RWPE1 (cell line): Measurements from ENCODE around the gene BMPR1B.

ENCODE experiments used
- CTCF ChIA-PET: fragments of 350-600 bp; sonication (Branson Sonifier 250); formaldehyde crosslinking; extraction: SDS; loops from one replicate; lab custom pipeline; 2021; lab: Yijun Ruan, JAX
- POLR2A ChIA-PET: fragments of 400-600 bp; formaldehyde crosslinking; extraction: SDS; loops from one replicate; lab custom pipeline; 2020; ENCODE audit warnings: antibody characterized with exemption; ENCODE audit not compliant: low non-redundant PET; lab: Yijun Ruan, JAX
- DNase-seq: peaks from one replicate; pipeline ENCODE4 v3.0.0; 2012; ENCODE audit warnings: low spot score
- H3K27ac ChIP-seq: fragments of 450-650 bp; 2 replicates; pipeline ENCODE4 v1.5.1; 2017
- CTCF ChIP-seq: fragments of 450-650 bp; conservative IDR thresholded peaks from 2 replicates; pipeline ENCODE4 v1.5.1; 2017; ENCODE audit warnings: low read depth, mild to moderate bottlenecking

BMPR1B gene

GRCh38 chr4:95158045-95158444, 400.3 kb downstream of the BMPR1B start:
- ChIA-PET POLR2A (no interaction called here), CTCF (no interaction called here)
- no peak overlapping the region for H3K27ac ChIP-seq
- TF ChIP-seq CTCF = no peak
- DNase-seq = no peak

GRCh38 chr4:95158626-95159025, 400.9 kb downstream of the BMPR1B start:
- no peak for DNase-seq
- POLR2A ChIA-PET = no interaction called here
- CTCF ChIA-PET = no interaction called here
- no peak overlapping the region for H3K27ac ChIP-seq
- no peak for TF ChIP-seq CTCF

- POLR2A ChIA-PET = no interaction called here
- CTCF ChIA-PET = no interaction called here
- DNase-seq = no peak
- no peak overlapping the region for H3K27ac ChIP-seq
- no peak for TF ChIP-seq CTCF
Observed at GRCh38 chr4:95159384-95159783, 401.6 kb downstream of the BMPR1B start.

GRCh38 chr4:95161781-95162469, 404.2 kb downstream of the BMPR1B start:
- ChIA-PET CTCF (interaction anchor here (0.6 kb wide), 1 partner anchor 292 kb away, joined by 4 read pairs; no protein-coding TSS in a partner anchor), POLR2A (no interaction called here)
- TF ChIP-seq CTCF = no peak
- no peak overlapping the region for H3K27ac ChIP-seq
- DNase-seq = no peak

- no peak overlapping the region for H3K27ac ChIP-seq
- DNase-seq = no peak
- TF ChIP-seq CTCF = no peak
- ChIA-PET CTCF (interaction anchor here (0.6 kb wide), 1 partner anchor 313 kb away, joined by 3 read pairs; no protein-coding TSS in a partner anchor), POLR2A (no interaction called here)
Observed at GRCh38 chr4:95162867-95163266, 405.1 kb downstream of the BMPR1B start.

GRCh38 chr4:95165926-95166524, 408.3 kb downstream of the BMPR1B start:
- CTCF ChIA-PET = interaction anchor here (0.6 kb wide), 1 partner anchor 19 kb away, joined by 3 read pairs; no protein-coding TSS in a partner anchor
- POLR2A ChIA-PET = no interaction called here
- TF ChIP-seq CTCF = peak; percentile 62
- no peak overlapping the region for H3K27ac ChIP-seq
- peak; percentile 48 for DNase-seq
